ENCODE data around the gene GTF3A.

Gene GTF3A

DNA sequence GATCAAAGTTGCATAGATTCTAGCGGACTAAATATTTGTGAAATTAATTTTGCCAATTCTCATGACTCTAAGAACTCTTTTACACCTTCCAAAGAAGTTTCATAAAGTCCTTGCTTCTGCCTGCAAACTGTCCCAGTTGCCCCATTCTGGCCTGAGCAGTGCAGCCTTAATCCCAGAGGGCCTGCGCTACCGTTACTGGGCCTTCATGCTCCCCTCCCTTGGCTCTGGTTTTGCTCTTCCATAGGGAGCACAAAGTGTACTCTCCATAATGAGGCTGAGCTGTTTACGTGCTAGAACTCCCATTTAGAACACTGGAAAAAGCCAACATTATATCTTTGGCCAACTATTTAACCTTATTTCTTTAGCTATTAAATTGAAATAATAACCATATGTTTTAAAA, 23.9 kb downstream of the GTF3A start:
- TF ChIP-seq POLR2A (IDR thresholded peaks at IDR 0.05; ENCODE audit: low read length), result no peak
- no peak for TF ChIP-seq GATA1 (IDR thresholded peaks at IDR 0.05; ENCODE audit: low read depth, low read length)
- no peak for DNase-seq

DNA sequence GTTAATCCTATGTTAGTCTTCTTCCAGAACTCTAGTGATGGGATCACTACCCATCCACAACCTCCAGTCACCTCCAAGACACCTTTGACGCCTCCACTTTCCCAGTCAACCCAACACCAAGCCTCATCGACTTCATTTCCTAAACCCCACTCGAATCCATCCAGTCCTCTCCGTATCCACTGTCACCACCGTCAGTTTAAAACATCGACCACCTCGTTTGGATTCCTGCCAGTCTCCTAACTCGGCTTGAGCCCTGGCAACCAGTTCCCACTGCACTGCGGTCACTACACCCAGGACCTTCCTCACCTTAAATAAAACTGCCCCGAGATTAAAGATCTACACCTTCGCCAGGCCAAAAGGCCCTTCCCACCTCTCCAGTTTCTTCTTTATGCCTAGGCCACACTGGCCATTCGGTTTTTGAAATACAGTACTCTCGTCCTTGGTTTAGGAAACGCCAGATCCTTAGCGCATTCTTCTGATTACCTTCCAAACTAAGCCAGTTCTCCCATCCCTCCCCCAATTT, 24.7 kb downstream of the GTF3A start:
- no peak for DNase-seq
- TF ChIP-seq GATA1 (IDR thresholded peaks at IDR 0.05; ENCODE audit: low read depth, low read length), result no peak
- TF ChIP-seq POLR2A (IDR thresholded peaks at IDR 0.05; ENCODE audit: low read length), result no peak

DNA sequence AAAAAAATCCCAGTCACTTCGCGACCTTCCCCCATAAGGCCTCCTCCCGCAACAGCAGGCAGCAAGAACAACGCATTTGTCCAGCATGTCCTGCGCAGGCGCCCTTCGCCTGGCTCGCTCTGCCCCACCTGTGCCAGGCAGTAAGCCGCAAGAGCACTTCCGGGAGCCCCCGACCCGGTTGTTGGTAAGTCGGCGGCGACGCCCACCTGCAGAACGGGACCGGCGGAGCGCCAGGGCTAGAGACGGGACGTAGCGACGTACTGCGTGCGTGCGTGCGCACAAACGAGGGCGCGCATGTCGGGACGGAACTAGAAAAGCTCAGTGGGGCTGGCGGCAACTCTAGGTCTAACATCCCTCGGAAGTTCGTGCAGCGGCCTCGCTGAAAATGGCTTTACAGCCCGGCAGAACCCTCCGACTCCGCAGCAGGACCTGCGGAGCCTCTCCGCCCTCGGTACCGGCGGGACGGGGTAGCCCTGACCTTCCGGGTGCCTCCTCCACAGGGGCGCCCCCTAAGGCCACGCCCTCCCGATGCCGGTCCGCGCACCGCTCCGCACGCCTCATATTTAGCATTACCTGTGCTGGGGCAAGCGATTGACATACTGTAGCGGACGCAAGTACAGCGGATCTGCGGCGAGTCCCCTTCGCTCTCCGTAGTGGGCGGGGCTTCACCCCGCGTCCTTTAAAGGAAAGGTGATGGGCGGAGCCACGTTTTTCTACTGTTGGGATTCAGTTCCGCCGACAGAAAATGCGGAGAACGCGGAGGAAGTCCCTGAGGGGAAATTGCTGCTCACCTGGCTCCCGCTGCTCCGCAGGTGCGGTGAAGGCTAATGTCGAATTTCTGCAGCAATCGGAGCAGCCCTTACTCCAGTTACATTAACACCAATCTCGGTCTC, 25.8 kb downstream of the GTF3A start, which contains the start of gene MTIF3:
Gene MTIF3, minus strand, starts transcription at position 629 of the 893 bp plus-strand sequence. CDS start 10,116 bp downstream, outside the sequence.
- peak; percentile 95 for TF ChIP-seq POLR2A (IDR thresholded peaks at IDR 0.05; ENCODE audit: low read length)
- no peak for TF ChIP-seq GATA1 (IDR thresholded peaks at IDR 0.05; ENCODE audit: low read depth, low read length)
- DNase-seq, result peak; percentile 95 to 97

- peak; percentile 60 to 79 for DNase-seq
- TF ChIP-seq POLR2A (IDR thresholded peaks at IDR 0.05; ENCODE audit: low read length), result no peak
- no peak for TF ChIP-seq GATA1 (IDR thresholded peaks at IDR 0.05; ENCODE audit: low read depth, low read length)
Observed at GRCh38 chr13:27450921-27451471, 26.6 kb downstream of the GTF3A start.

DNA sequence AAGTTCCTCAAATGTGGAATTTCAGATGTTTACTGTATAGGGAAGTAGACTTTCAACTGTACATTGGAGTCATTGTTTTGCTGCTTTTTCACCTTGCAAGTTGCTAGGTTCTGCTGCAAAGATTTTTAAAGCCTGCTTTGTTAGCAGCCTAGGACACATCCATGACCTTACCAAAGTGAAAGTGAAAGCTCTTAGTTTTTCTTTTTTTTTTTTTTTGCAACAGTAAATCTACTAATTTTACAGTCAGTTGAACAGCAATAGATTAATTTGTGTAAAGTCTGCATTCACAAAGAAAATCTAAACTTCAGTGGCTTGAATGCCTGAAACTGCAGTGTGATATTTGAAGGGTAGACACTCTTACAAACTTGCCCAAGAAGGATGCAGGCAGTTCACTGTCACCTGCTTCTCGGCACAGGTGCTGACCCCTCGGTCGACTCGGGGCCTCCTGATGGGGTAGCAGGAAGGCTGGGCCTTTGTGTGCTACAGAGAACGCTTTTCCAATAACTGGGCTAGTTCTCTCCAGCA, 31.0 kb downstream of the GTF3A start:
- TF ChIP-seq POLR2A (IDR thresholded peaks at IDR 0.05; ENCODE audit: low read length), result no peak
- TF ChIP-seq GATA1 (IDR thresholded peaks at IDR 0.05; ENCODE audit: low read depth, low read length), result no peak
- DNase-seq, result peak; percentile 26 to 55

GRCh38 chr13:27461940-27462584, 37.6 kb downstream of the GTF3A start:
- TF ChIP-seq GATA1 (IDR thresholded peaks at IDR 0.05; ENCODE audit: low read depth, low read length) (no peak), POLR2A (IDR thresholded peaks at IDR 0.05; ENCODE audit: low read length) (no peak)
- no peak for DNase-seq

DNA sequence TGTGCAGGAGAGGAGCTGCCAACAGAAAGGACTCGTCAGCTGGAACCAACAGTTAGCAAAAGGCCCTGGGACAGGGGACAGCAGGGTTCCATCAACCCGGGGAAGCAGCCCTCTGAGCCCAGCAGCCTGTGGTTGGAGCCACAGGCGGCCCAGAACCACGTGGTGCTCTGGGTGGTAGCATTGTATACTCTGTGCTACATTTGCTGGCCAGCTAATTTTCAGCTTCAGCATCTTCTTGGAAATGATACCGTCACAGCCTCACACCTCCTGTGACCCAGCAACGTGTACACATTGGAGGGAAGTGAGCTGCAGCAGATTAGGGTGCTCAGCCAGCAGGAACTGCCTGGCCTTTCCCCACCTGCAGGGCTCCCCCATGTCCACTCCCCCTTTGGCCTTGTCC, 39.1 kb downstream of the GTF3A start:
- no peak for DNase-seq
- TF ChIP-seq POLR2A (IDR thresholded peaks at IDR 0.05; ENCODE audit: low read length), result no peak
- no peak for TF ChIP-seq GATA1 (IDR thresholded peaks at IDR 0.05; ENCODE audit: low read depth, low read length)

- TF ChIP-seq GATA1 (IDR thresholded peaks at IDR 0.05; ENCODE audit: low read depth, low read length), result no peak
- TF ChIP-seq POLR2A (IDR thresholded peaks at IDR 0.05; ENCODE audit: low read length), result no peak
Observed at GRCh38 chr13:27465611-27466010, 41.2 kb downstream of the GTF3A start.

DNA sequence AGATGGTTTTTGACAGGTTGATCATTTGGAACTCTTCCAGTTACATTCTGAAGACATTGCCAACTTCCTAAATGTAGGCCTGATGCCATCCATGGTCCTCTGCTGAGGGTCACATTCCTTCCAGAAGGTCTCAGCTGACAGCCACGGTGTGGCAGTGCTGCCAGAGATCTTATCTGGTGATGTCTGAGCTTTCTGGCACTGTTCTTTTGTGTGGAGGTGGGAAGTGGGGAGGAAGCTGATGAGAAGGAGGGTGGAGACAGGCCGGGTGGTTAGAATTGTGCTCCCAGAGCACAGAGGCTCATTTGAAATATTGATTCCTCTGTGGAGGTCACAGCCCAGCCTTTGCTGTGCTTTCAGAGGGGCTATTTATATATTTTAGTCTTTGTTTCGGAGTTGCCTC, 42.1 kb downstream of the GTF3A start:
- TF ChIP-seq POLR2A (IDR thresholded peaks at IDR 0.05; ENCODE audit: low read length) (no peak), GATA1 (IDR thresholded peaks at IDR 0.05; ENCODE audit: low read depth, low read length) (no peak)
- DNase-seq, result no peak

More at GRCh38 chr13:27465611-27466010, 41.2 kb downstream of the GTF3A start:
- DNase-seq, result no peak

DNA sequence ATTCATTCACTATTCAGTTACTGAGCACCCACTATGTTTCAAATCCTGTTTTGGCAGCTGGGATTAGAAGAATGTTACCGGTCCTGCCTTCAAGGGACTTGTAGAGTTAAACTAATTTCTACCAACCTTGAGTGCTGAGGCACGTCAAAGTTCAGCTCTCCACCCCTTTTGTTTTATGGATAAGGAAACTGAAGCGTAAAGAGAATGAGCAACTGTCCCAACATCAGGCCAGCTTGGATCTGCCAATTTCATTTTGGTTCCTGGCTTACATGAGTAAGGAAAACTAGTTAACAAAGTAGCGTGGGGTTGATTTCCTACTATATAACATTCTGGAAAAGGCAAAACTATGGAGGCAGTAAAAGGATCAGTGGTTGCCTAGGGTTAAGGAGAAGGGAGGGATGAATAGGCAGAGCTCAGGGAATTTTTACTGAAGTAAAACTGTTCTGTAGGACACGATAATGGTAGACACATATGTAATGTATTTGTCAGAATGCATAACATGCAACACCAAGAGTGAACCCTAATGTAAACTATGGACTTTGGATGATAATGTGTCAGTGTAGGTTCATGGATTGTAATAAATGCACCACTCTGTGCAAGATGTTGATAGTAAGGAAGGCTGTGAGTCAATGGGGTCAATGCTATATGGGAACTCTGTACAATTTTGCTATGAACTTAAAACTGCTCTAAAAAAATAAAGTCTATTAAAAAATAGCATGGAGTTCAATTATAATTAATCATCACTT, 45.8 kb downstream of the GTF3A start:
- DNase-seq, result no peak
- TF ChIP-seq GATA1 (IDR thresholded peaks at IDR 0.05; ENCODE audit: low read depth, low read length) (no peak), POLR2A (IDR thresholded peaks at IDR 0.05; ENCODE audit: low read length) (no peak)

GRCh38 chr13:27472441-27472840, 48.0 kb downstream of the GTF3A start:
- DNase-seq, result no peak
- TF ChIP-seq GATA1 (IDR thresholded peaks at IDR 0.05; ENCODE audit: low read depth, low read length) (no peak), POLR2A (IDR thresholded peaks at IDR 0.05; ENCODE audit: low read length) (no peak)

DNA sequence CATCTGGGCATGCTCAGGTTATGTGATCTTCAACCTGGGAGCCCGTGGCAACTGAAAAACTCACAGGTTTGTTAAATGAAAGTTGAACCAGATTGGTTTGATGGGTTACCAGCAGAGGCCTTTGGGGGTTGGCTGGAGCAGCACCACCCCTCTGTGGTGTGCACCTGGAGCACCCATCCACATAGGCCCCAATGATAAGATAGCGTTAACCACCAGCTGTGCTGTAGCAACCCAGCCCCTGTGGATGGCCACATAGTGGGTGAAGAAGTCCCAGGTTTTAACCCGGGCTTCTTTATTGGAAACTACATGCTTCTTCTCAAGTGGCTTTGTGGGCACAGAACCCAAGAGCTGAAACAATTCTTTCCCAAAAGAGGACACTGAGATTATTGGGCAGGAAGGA, 48.5 kb downstream of the GTF3A start:
- DNase-seq, result no peak
- TF ChIP-seq GATA1 (IDR thresholded peaks at IDR 0.05; ENCODE audit: low read depth, low read length), result no peak
- TF ChIP-seq POLR2A (IDR thresholded peaks at IDR 0.05; ENCODE audit: low read length), result no peak

GRCh38 chr13:27474751-27475268, 50.4 kb downstream of the GTF3A start:
- DNase-seq, result no peak
- TF ChIP-seq POLR2A (IDR thresholded peaks at IDR 0.05; ENCODE audit: low read length) (no peak), GATA1 (IDR thresholded peaks at IDR 0.05; ENCODE audit: low read depth, low read length) (no peak)
